ENCODE results near the gene GGT5.
"Not testable (repeated sequence)": the region's sequence is repeated elsewhere in the genome, so short reads cannot be mapped to it uniquely, and the experiment has no call there.

GGT5 gene

DNA sequence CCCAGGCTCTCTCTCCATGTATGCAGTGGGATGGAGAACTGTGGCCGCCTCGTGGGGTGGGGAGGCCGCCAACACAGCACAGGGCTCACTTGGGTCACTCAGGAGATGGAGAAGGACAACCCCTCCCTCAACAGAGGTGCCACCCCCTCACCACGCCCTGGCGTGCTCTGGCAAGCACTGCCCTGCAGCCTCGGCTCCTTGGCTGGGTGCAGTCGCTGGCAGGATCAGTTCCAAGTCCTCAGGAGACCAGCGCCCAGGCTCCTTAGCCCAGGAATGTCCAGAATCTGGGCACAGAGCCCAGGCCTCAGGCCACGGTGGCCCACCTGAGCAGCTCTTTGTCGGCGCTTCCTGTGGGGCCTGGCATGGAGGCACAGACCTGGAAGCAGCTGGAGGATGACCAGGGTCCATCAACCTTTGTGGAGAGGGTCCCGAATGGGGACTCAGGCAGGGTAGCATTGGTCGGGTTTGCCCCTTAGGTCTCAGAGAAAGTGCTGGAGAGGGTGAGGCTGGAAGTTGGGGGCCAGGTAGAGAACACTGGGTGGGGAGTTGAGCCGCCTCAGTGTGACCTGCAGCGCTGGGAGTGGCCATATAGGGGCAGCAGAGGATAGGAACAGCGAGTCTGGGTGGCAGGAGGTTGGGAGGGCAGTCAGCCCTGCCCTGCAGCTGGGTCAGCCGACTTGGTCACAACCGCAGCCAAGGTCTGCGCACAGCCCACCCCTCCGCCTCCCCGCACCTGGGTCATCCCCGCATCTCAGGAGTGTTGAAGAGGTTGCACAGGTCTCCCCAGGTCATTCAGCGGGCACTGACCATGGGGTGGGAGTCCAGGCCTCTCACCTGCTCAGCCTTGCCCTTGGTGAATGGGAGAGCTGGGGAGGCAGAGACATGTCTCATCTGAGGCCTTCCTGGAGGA is 55.4 kb downstream of the GGT5 start:
- no peaks in the 10 kb centered on the region for H3K27me3 Mint-ChIP-seq
- no peaks in the 10 kb centered on the region for H3K9me3 Mint-ChIP-seq
- H3K36me3 Mint-ChIP-seq (ENCODE audit: low read depth): no peaks in the 10 kb centered on the region
- ATAC-seq (peak; percentile 59), DNase-seq (peak; percentile 61)
- no peaks in the 10 kb centered on the region for H3K4me1 Mint-ChIP-seq
- H3K4me3 Mint-ChIP-seq: no peak overlapping the region
- no peak overlapping the region for H3K27ac Mint-ChIP-seq

DNA sequence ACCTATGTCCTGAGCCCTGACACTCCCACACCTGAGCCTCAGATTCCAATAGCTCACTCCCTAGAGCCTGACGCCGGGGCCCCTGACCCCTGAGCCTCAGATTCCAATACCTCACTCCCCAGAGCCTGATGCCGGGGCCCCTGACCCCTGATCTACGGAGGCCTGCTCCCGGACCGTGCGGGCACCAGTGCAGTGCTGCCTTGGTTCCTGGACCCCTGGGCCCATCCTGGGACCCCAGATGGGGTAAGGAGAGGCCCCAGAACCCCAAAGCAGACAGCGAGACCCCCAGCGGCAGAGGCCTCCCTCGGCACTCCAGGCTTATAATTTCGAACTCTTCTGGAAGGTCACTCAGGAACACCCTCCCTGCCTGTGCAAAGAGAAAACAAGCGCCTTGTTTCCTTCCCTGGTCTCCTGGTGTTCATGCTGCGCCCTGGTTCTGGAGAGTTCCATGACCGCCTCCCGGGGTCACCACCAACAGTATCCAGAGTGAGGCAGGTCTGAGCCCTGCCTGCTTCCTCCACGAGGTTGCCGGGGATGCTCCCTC is 56.1 kb downstream of the GGT5 start:
- H3K4me3 Mint-ChIP-seq: no peak overlapping the region
- no peaks in the 10 kb centered on the region for H3K36me3 Mint-ChIP-seq (ENCODE audit: low read depth)
- DNase-seq: no peak
- H3K27me3 Mint-ChIP-seq: no peaks in the 10 kb centered on the region
- no peaks in the 10 kb centered on the region for H3K9me3 Mint-ChIP-seq
- H3K4me1 Mint-ChIP-seq: no peaks in the 10 kb centered on the region
- ATAC-seq: no peak
- no peak overlapping the region for H3K27ac Mint-ChIP-seq

DNA sequence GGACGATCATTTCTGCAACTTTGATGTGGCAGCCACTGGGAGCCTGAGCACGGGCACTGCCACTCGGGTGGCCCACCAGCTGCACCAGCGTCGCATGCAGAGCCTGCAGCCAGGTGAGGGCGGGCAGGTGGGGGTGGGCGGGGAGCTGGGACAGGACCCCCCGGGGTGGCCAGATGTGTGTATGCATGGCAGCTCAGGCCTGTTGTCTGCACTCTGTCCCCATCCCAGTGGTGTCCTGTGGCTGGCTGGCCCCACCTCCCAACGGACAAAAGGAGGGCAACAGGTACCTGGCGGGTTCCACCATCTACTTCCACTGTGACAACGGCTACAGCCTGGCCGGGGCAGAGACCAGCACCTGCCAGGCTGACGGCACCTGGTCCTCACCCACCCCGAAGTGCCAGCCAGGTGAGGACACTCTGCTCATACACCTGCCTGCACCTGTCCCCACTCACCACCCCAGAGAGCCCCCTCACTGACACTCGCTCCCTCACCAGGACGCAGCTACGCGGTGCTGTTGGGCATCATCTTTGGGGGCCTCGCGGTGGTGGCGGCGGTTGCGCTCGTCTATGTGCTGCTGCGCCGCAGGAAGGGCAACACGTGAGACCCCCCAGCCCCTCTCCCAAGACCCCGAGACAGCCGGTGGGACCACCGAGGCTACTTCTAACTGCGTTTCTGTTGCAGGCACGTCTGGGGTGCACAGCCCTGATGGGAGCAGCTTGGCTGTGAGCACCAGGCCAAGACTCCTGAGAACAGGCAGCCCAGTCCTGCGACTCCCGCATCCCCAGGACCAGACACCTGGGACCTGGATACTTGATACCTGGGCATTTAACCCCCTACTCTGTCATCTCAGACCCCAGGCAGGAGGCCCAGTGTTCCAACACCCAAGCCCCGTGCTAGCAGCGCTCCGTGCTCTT is 56.9 kb downstream of the GGT5 start:
- Mint-ChIP-seq H3K4me1 (no peaks in the 10 kb centered on the region), H3K27ac (no peak overlapping the region), H3K9me3 (no peaks in the 10 kb centered on the region), H3K27me3 (no peaks in the 10 kb centered on the region), H3K36me3 (ENCODE audit: low read depth) (no peaks in the 10 kb centered on the region), H3K4me3 (no peak overlapping the region)
- no peak for ATAC-seq
- no peak for DNase-seq

DNA sequence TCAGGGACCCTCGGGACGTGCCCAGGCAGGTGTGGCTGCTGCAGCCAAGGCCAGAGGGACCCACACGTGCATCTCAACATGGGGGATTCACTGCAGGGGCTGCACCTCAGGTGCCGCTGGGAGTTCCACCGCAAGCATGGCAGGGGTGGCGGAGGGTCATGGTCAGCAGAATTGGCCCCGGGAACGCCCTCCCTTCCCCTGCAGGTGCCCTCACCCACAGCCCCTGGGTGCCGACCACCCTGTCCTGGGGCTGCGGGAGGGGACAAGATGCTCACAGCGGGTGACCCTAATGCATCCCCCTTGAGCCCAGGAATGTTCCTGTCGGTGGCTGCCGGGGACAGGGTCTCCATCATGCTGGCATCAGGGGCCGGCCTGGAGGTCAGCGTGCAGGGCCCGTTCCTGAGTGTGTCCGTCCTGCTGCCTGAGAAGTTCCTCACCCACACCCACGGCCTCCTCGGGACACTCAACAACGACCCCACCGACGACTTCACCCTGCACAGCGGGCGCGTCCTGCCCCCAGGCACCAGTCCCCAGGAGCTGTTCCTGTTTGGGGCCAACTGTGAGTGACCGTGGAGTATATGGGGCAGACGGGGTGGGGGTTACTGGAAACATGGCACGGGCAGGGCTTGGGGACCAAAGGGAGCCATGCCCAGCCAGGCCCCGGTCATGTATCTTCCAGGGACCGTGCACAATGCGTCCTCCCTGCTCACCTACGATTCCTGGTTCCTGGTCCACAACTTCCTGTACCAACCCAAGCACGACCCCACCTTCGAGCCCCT is 57.8 kb downstream of the GGT5 start:
- Mint-ChIP-seq H3K4me3 (no peak overlapping the region), H3K36me3 (ENCODE audit: low read depth) (no peaks in the 10 kb centered on the region), H3K9me3 (no peaks in the 10 kb centered on the region), H3K4me1 (no peaks in the 10 kb centered on the region), H3K27me3 (no peaks in the 10 kb centered on the region), H3K27ac (no peak overlapping the region)
- DNase-seq: no peak
- ATAC-seq: no peak

DNA sequence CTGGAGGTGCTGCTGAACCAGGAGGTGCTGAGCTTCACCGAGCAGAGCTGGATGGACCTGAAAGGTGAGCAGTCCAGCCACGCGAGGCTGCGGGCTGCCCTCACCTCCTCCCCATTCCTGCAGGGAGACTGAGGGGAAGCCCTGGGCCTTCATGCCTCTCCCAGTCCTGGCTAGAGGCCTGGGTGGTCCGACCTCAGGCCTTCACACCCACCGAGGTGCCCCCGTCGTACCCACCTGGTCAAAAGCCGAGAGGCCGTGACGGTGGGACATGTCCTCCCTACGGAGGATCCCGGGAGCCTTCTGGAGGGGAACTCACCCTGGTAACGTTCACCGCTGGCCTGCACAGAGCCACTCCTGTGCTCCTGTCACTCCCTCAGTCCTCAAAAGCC is 58.5 kb downstream of the GGT5 start:
- DNase-seq (no peak), ATAC-seq (no peak)
- Mint-ChIP-seq H3K27me3 (no peaks in the 10 kb centered on the region), H3K4me3 (no peak overlapping the region), H3K9me3 (no peaks in the 10 kb centered on the region), H3K4me1 (no peaks in the 10 kb centered on the region), H3K36me3 (ENCODE audit: low read depth) (no peaks in the 10 kb centered on the region), H3K27ac (no peak overlapping the region)

DNA sequence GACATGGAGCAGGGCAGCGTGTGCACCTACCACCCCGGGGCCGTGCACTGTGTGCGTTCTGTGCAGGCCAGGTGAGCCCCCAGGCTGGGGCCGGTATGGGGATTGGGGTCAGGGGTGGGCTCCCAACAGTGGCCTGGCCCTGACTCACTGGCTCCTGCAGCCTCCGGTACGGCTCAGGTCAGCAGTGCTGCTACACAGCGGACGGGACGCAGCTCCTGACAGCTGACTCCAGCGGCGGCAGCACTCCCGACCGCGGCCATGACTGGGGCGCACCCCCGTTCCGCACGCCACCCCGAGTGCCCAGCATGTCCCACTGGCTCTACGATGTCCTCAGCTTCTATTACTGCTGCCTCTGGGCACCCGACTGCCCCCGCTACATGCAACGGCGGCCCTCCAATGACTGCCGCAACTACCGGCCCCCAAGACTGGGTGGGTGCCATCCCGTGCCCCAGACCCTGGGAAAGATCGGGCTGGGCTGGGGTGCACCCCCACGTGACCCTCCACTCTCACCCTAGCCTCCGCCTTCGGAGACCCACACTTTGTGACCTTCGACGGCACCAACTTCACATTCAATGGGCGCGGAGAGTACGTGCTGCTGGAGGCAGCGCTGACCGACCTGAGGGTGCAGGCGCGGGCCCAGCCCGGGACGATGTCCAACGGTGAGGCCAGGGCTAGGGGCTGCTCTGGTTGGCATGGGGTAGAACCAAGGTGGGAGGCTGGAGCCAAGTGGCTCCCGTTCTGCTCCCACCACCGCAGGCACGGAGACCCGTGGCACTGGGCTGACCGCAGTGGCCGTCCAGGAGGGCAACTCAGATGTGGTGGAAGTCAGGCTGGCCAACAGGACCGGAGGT is 59.2 kb downstream of the GGT5 start:
- H3K4me3 Mint-ChIP-seq: no peak overlapping the region
- DNase-seq (no peak), ATAC-seq (no peak)
- H3K36me3 Mint-ChIP-seq (ENCODE audit: low read depth): no peaks in the 10 kb centered on the region
- H3K9me3 Mint-ChIP-seq: no peaks in the 10 kb centered on the region
- H3K27ac Mint-ChIP-seq: no peak overlapping the region
- H3K4me1 Mint-ChIP-seq: no peaks in the 10 kb centered on the region
- no peaks in the 10 kb centered on the region for H3K27me3 Mint-ChIP-seq

DNA sequence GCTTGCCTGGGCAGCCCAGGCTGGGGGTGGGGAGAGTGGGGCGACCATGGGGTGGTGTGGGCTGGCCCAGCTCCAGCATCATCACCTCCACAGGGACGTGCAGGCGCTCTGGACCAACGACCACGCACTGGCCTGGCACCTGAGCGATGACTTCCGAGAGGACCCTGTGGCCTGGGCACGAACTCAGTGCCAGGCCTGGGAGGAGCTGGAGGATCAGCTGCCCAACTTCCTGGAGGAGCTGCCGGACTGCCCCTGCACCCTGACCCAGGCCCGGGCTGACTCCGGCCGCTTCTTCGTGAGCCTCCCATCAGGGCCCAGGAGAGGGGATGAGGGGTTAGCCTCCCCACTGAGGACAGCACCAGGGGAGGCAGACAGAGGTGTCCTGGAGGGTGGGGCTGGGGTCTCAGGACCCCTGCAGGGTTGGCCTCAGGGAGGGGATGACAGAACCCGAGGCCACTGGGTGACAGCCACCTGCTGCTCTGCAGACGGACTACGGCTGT is 59.8 kb downstream of the GGT5 start:
- no peak for ATAC-seq
- no peak overlapping the region for H3K4me3 Mint-ChIP-seq
- H3K4me1 Mint-ChIP-seq: no peaks in the 10 kb centered on the region
- H3K36me3 Mint-ChIP-seq (ENCODE audit: low read depth): no peaks in the 10 kb centered on the region
- no peaks in the 10 kb centered on the region for H3K9me3 Mint-ChIP-seq
- H3K27ac Mint-ChIP-seq: no peak overlapping the region
- DNase-seq: no peak
- no peaks in the 10 kb centered on the region for H3K27me3 Mint-ChIP-seq

DNA sequence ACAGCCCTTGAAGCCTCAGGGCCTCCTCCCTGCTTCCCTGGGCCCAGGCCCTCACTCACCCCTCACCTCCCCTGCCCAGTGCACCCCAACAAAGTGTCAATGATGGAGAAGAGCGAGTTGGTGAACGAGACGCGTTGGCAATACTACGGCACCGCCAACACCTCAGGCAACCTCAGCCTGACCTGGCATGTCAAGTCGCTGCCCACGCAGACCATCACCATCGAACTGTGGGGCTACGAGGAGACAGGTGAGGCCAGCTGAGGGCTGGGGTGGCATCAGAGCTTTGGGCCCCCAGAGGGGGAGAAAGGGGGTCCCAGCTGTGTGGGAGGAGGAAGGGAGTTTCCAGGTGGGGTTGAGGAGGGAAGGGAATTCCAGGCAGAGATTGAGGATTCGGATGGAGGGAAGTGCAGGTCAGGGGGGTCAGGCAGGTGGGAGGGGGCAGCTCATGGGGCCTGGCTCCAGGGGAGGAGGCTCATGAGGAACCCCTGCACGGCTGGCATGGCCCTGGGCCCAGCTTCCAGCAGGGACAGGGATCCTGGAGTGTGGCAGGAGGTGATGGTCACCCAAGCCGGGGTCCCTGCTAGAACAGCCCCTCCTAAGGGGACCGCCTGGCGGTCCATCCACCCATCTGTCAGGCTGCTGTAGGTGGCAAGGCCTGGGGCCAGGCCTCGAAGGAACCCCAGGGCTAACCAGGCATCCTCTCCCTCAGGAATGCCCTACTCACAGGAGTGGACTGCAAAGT is 60.7 kb downstream of the GGT5 start:
- Mint-ChIP-seq H3K36me3 (ENCODE audit: low read depth) (no peaks in the 10 kb centered on the region), H3K4me3 (no peak overlapping the region), H3K27me3 (no peaks in the 10 kb centered on the region), H3K4me1 (no peaks in the 10 kb centered on the region), H3K27ac (no peak overlapping the region), H3K9me3 (no peaks in the 10 kb centered on the region)
- no peak for DNase-seq
- ATAC-seq: no peak

DNA sequence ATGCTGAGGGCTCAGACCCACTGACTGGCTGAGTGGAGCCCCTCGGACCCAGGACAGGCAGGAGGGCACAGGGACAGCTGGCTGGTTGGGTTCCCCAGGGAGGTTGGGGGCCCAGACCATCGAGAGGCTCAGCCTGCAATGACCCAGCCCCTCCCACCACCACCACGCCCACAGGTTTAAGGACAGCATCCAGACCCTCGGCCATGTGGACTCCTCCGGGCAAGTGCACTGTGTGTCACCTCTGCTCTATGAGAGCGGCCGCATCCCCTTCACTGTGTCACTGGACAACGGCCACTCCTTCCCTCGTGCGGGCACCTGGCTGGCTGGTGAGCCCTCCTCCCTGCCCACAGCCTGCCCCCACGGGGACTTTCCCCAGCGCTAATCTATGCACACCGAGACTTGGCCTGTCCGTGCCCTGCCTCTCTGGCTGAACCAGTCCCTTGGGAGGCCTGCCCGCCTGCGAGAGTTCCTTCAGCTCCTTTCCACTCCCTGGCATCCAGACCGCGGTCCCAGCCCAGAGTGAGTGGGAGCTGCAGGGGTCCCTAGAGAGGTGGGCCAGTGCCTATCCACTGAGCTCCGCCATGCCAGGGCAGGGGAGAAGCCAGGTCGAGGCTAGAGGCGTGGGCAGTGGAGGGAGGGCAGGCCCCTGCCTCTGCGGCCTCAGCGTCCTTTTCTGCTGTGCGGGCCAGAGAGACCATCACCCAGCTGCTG is 61.4 kb downstream of the GGT5 start:
- Mint-ChIP-seq H3K4me3 (no peak overlapping the region), H3K4me1 (no peaks in the 10 kb centered on the region), H3K36me3 (ENCODE audit: low read depth) (no peaks in the 10 kb centered on the region), H3K27ac (no peak overlapping the region), H3K27me3 (no peaks in the 10 kb centered on the region), H3K9me3 (no peaks in the 10 kb centered on the region)
- no peak for DNase-seq
- ATAC-seq: no peak

DNA sequence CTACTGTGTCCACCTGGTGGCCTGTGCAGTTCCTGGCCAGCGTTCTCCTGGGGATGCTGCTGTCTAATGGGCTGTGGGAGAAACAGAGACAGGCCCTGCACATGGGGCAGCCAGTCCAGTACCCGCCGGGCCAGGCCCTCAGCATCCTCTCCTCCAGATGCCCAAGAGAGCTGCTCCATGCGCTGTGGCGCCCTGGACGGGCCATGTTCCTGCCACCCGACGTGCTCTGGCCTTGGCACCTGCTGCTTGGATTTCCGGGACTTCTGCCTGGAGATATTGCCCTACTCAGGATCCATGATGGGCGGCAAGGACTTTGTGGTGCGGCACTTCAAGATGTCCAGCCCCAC is 62.0 kb downstream of the GGT5 start:
- not testable (repeated sequence) for DNase-seq; H3K36me3 Mint-ChIP-seq (ENCODE audit: low read depth); H3K27ac Mint-ChIP-seq; H3K4me3 Mint-ChIP-seq; H3K9me3 Mint-ChIP-seq; H3K4me1 Mint-ChIP-seq; H3K27me3 Mint-ChIP-seq; ATAC-seq

DNA sequence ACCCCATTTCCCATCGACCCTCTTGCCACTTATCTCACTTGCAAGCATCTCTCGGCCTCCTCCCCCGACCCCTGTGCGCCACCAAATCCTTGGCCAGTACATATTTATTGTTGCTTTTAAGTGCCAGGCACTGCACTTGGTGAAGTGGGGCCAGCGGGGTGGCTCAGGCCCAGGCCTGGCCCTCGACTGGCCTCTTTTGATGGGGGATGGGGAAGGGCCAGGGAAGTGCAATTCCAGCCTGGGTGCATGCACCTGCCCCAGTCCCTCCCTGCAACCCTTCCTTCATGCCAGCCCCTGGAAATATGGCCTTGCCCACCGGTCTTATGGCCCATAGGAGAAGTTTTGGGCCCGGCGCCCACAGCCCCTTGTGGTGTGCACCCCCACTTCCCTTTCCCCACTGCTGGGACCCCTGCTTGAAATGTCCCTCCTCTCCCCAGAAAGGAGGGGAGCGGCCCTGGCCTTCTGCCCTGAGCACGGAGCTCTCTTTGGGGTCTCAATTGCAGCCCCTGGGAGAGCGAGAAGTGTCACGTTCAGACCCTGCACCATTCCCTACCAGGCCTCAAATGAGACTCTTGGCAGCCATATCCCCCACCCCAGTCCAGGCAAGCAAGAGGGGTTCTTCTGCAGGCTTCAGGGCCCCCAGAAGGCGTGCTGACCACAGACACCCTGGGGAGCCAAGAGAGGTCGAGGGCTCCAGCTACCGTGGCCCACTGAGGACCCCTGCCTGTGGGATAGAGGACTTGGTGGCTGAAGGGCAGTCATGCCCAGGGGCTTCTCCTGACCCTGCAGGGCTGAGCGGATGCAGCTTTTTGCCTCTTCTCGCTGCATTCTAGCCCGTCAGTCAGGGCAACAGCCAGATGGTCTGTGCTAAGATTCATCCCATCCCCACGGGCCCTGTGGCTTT is 62.6 kb downstream of the GGT5 start:
- Mint-ChIP-seq H3K4me3 (no peak overlapping the region), H3K4me1 (no peaks in the 10 kb centered on the region)
- ATAC-seq: no peak

More for the DNA sequence above, 62.6 kb downstream of the GGT5 start:
- no peak for DNase-seq
- Mint-ChIP-seq H3K27me3 (no peaks in the 10 kb centered on the region), H3K9me3 (no peaks in the 10 kb centered on the region), H3K36me3 (ENCODE audit: low read depth) (no peaks in the 10 kb centered on the region), H3K27ac (no peak overlapping the region)
